ENCODE results near the gene SLCO3A1. TPM values are rescaled to one million over a fixed set of nuclear protein-coding genes. Genes with fewer than 3 reads are reported as not detected.

SLCO3A1 gene
- total RNA-seq, 4 donors from 2014 or later: 4.4 to 66.2 (median 5.1) TPM

DNA sequence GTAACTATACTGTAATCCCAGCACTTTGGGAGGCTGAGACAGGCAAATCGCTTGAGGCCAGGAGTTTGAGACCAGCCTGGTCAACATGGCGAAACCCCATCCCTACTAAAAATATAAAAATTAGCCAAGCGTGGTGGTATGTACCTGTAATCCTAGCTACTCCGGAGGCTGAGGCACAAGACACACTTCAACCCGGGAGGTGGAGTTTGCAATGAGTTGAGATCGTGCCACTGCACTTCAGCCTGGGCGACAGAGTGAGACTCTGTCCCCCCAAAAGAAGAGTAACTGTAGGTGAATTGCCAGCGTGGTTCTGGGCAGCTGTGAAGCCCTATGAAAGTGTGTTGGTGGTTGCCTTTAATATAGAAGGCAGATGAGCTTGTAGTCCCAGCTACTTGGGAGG, 95.9 kb downstream of the SLCO3A1 start:
- in situ Hi-C loops (cut with MboI; ENCODE audit: low pct_ligation_motif_present in 1 of 4, low pct_unique_long_range_greater_than_20kb in 1 of 4, low sequenced_read_pairs in 3 of 4): no loop called here
- H3K27me3 ChIP-seq: no peaks in the 10 kb centered on the region
- no peaks in the 10 kb centered on the region for H3K9me3 ChIP-seq
- intact Hi-C loops (cut with DNase I; ENCODE audit: low total_unique reads): no loop called here
- TF ChIP-seq POLR2A (IDR thresholded peaks at IDR 0.05): no peak
- H3K4me3 ChIP-seq: no peak overlapping the region
- H3K36me3 ChIP-seq: no peaks in the 10 kb centered on the region
- no peak overlapping the region for H3K27ac ChIP-seq
- DNase-seq: no peak
- peaks cover 8 to 33% (median 21%) of the 10 kb centered on the region in 4 donors for H3K4me1 ChIP-seq
- WGBS, 2 donors (ENCODE audit: low coverage in 1 of 2): 90 to 95% methylated on average over 2 to 8 of the region's 8 CpGs

- H3K36me3 ChIP-seq: no peaks in the 10 kb centered on the region
- H3K27me3 ChIP-seq: no peaks in the 10 kb centered on the region
- H3K4me1 ChIP-seq: peaks cover 8 to 31% (median 20%) of the 10 kb centered on the region in 4 donors
- DNase-seq: no peak
- H3K9me3 ChIP-seq: no peaks in the 10 kb centered on the region
- intact Hi-C loops (cut with DNase I; ENCODE audit: low total_unique reads) (no loop called here), in situ Hi-C loops (cut with MboI; ENCODE audit: low pct_ligation_motif_present in 1 of 4, low pct_unique_long_range_greater_than_20kb in 1 of 4, low sequenced_read_pairs in 3 of 4) (loop anchor here in 1 of 4 donors (25.0 kb wide), 1 partner anchor 88 kb away; the partner anchor contains the start of gene SLCO3A1)
- H3K27ac ChIP-seq: no peak overlapping the region
- WGBS, 2 donors (ENCODE audit: low coverage in 1 of 2): 89% methylated on average over 4 of the region's 4 CpGs; no CpG with 5 or more reads in 1 of the 2 donors
- H3K4me3 ChIP-seq: no peak overlapping the region
- TF ChIP-seq CTCF (IDR thresholded peaks at IDR 0.05): no peak
These were observed 96.5 kb downstream of the SLCO3A1 start for GRCh38 chr15:91950054-91950453.

GRCh38 chr15:91950631-91951329, 97.3 kb downstream of the SLCO3A1 start:
- H3K36me3 ChIP-seq: no peaks in the 10 kb centered on the region
- no peak for DNase-seq
- TF ChIP-seq POLR2A (IDR thresholded peaks at IDR 0.05) (no peak), EP300 (IDR thresholded peaks at IDR 0.05; ENCODE audit: low read depth) (no peak), CTCF (IDR thresholded peaks at IDR 0.05) (no peak), POLR2AphosphoS5 (IDR thresholded peaks at IDR 0.05) (no peak)
- in situ Hi-C loops (cut with MboI; ENCODE audit: low pct_ligation_motif_present in 1 of 4, low pct_unique_long_range_greater_than_20kb in 1 of 4, low sequenced_read_pairs in 3 of 4) (loop anchor here in 1 of 4 donors (25.0 kb wide), 1 partner anchor 88 kb away; the partner anchor contains the start of gene SLCO3A1), intact Hi-C loops (cut with DNase I; ENCODE audit: low total_unique reads) (no loop called here)
- H3K27ac ChIP-seq: no peak overlapping the region
- no peak overlapping the region for H3K4me3 ChIP-seq
- 86 to 94% methylated on average over 2 of the region's 2 CpGs for WGBS, 2 donors (ENCODE audit: low coverage in 1 of 2)
- no peaks in the 10 kb centered on the region for H3K27me3 ChIP-seq
- H3K4me1 ChIP-seq: peaks cover 8 to 31% (median 21%) of the 10 kb centered on the region in 4 donors
- H3K9me3 ChIP-seq: no peaks in the 10 kb centered on the region

- no peak for TF ChIP-seq POLR2AphosphoS5 (IDR thresholded peaks at IDR 0.05)
- no peak for TF ChIP-seq EP300 (IDR thresholded peaks at IDR 0.05; ENCODE audit: low read depth)
- no peak for TF ChIP-seq POLR2A (IDR thresholded peaks at IDR 0.05)
- TF ChIP-seq CTCF (IDR thresholded peaks at IDR 0.05): no peak
- in situ Hi-C loops (cut with MboI; ENCODE audit: low pct_ligation_motif_present in 1 of 4, low pct_unique_long_range_greater_than_20kb in 1 of 4, low sequenced_read_pairs in 3 of 4): loop anchor here in 1 of 4 donors (25.0 kb wide), 1 partner anchor 90 kb away; the partner anchor contains the start of gene SLCO3A1
- Histone ChIP-seq H3K27me3 (no peaks in the 10 kb centered on the region), H3K36me3 (no peaks in the 10 kb centered on the region), H3K4me1 (peaks cover 8 to 31% (median 20%) of the 10 kb centered on the region in 4 donors), H3K27ac (no peak overlapping the region), H3K9me3 (no peaks in the 10 kb centered on the region), H3K4me3 (no peak overlapping the region)
- DNase-seq: no peak
- WGBS, 2 donors (ENCODE audit: low coverage in 1 of 2): 41 to 62% methylated on average over 1 of the region's 1 CpG
- intact Hi-C loops (cut with DNase I; ENCODE audit: low total_unique reads): no loop called here
These were observed 98.7 kb downstream of the SLCO3A1 start for GRCh38 chr15:91952216-91952615.

Data from transverse colon (tissue), 4 donors.